ENCODE measurements around the gene PVRIG.
"Not testable (repeated sequence)": the region's sequence is repeated elsewhere in the genome, so short reads cannot be mapped to it uniquely, and the experiment has no call there.

DNA sequence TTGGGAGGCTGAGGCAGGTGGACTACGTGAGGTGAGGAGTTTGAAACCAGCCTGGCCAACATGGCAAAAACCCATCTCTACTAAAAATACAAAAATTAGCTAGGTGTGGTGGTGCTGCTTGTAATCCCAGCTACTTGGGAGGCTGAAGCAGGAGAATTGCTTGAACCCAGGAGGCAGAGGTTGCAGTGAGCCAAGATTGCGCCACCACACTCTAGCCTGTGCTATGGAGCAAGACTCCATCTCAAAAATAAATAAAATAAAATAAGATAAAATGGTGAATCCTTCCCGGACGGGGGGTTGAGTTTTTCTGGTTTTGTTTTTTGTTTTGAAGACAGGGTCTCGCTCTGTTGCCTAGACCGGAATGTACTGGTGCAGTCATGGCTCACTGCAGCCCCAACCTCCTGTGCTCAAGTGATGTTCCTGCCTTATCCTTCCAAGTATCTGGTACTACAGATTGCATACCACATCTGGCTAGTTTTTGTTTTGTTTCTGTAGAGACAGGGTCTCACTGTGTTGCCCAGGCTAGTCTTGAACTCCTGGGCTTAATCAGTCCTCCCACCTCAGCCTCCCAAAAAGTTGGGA is 27.4 kb upstream of the PVRIG start:
- TF ChIP-seq, protein P1, sequence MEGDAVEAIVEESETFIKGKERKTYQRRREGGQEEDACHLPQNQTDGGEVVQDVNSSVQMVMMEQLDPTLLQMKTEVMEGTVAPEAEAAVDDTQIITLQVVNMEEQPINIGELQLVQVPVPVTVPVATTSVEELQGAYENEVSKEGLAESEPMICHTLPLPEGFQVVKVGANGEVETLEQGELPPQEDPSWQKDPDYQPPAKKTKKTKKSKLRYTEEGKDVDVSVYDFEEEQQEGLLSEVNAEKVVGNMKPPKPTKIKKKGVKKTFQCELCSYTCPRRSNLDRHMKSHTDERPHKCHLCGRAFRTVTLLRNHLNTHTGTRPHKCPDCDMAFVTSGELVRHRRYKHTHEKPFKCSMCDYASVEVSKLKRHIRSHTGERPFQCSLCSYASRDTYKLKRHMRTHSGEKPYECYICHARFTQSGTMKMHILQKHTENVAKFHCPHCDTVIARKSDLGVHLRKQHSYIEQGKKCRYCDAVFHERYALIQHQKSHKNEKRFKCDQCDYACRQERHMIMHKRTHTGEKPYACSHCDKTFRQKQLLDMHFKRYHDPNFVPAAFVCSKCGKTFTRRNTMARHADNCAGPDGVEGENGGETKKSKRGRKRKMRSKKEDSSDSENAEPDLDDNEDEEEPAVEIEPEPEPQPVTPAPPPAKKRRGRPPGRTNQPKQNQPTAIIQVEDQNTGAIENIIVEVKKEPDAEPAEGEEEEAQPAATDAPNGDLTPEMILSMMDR (conservative IDR thresholded peaks at IDR 0.05; ENCODE audit: low read depth, low read length), result not testable (repeated sequence)
- TF ChIP-seq, protein P2, sequence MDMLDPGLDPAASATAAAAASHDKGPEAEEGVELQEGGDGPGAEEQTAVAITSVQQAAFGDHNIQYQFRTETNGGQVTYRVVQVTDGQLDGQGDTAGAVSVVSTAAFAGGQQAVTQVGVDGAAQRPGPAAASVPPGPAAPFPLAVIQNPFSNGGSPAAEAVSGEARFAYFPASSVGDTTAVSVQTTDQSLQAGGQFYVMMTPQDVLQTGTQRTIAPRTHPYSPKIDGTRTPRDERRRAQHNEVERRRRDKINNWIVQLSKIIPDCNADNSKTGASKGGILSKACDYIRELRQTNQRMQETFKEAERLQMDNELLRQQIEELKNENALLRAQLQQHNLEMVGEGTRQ (IDR thresholded peaks at IDR 0.05; ENCODE audit: low read depth, low read length), result not testable (repeated sequence)
- not testable (repeated sequence) for TF ChIP-seq RAD21 (IDR thresholded peaks at IDR 0.05; ENCODE audit: low read length); POLR2A (IDR thresholded peaks at IDR 0.05; ENCODE audit: low read depth, low read length); MAFK (IDR thresholded peaks at IDR 0.05; ENCODE audit: low read depth, low read length); SMC3 (IDR thresholded peaks at IDR 0.05; ENCODE audit: low read depth, low read length); MAZ (IDR thresholded peaks at IDR 0.05; ENCODE audit: borderline replicate concordance, low read depth, low read length); RCOR1 (IDR thresholded peaks at IDR 0.05; ENCODE audit: insufficient replicate concordance, low read length); MXI1 (IDR thresholded peaks at IDR 0.05; ENCODE audit: borderline replicate concordance, low read depth, low read length); BHLHE40 (IDR thresholded peaks at IDR 0.05; ENCODE audit: low read depth, low read length); RFX5 (IDR thresholded peaks at IDR 0.05; ENCODE audit: low read depth, low read length); CHD1 (IDR thresholded peaks at IDR 0.05; ENCODE audit: low read depth, low read length)
- TF ChIP-seq CEBPB (IDR thresholded peaks at IDR 0.05; ENCODE audit: low read depth, low read length), result 0 out of 2 replicates have a peak, but pooled peaks have one; percentile 14
- TF ChIP-seq, protein P3, sequence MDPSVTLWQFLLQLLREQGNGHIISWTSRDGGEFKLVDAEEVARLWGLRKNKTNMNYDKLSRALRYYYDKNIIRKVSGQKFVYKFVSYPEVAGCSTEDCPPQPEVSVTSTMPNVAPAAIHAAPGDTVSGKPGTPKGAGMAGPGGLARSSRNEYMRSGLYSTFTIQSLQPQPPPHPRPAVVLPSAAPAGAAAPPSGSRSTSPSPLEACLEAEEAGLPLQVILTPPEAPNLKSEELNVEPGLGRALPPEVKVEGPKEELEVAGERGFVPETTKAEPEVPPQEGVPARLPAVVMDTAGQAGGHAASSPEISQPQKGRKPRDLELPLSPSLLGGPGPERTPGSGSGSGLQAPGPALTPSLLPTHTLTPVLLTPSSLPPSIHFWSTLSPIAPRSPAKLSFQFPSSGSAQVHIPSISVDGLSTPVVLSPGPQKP (IDR thresholded peaks at IDR 0.05; ENCODE audit: borderline replicate concordance, low read depth, low read length), result not testable (repeated sequence)

All from IMR-90 (cell line).